ENCODE measurements around the gene LRP1B. TPM values are rescaled to one million over a fixed set of nuclear protein-coding genes. Genes with fewer than 3 reads are reported as not detected.

Gene LRP1B
- polyA plus RNA-seq, 1 donor from 2014 or later, result 12.7 TPM

- Histone ChIP-seq H3K36me3 (ENCODE audit: insufficient read depth, low read length) (no peaks in the 10 kb centered on the region), H3K27ac (ENCODE audit: low read length) (no peak overlapping the region)
These were observed 1132.2 kb downstream of the LRP1B start for GRCh38 chr2:140998577-140998976.

GRCh38 chr2:140998017-140998416 is 1132.8 kb downstream of the LRP1B start:
- no peak overlapping the region for H2AFZ ChIP-seq (ENCODE audit: low read depth, low read length)
- H3K4me3 ChIP-seq (ENCODE audit: low read length), result no peak overlapping the region
- H3K27me3 ChIP-seq (ENCODE audit: insufficient read depth, low read depth, low read length), result no peaks in the 10 kb centered on the region
- no peaks in the 10 kb centered on the region for H3K79me2 ChIP-seq (replicated peaks; ENCODE audit: insufficient read depth, low read length)
- H4K20me1 ChIP-seq (ENCODE audit: insufficient read depth), result no peaks in the 10 kb centered on the region
- no peak overlapping the region for H3K27ac ChIP-seq (ENCODE audit: low read length)
- H3K4me2 ChIP-seq (ENCODE audit: low read length), result no peak overlapping the region
- no peaks in the 10 kb centered on the region for H3K9me2 ChIP-seq (ENCODE audit: insufficient read depth, low read length)
- H3K9me3 ChIP-seq (ENCODE audit: low read length), result no peaks in the 10 kb centered on the region
- H3K9ac ChIP-seq (ENCODE audit: low read length), result no peak overlapping the region
- TF ChIP-seq SMC3 (conservative IDR thresholded peaks at IDR 0.05; ENCODE audit: poor library complexity), result no peak
- no peak for TF ChIP-seq EP300 (conservative IDR thresholded peaks at IDR 0.05; ENCODE audit: poor library complexity, severe bottlenecking)
- no peak for TF ChIP-seq POLR2AphosphoS5 (IDR thresholded peaks at IDR 0.05)
- TF ChIP-seq RAD21 (conservative IDR thresholded peaks at IDR 0.05), result no peak
- TF ChIP-seq TAF1 (IDR thresholded peaks at IDR 0.05; ENCODE audit: low read depth), result no peak
- no peak for TF ChIP-seq EZH2 (IDR thresholded peaks at IDR 0.05; ENCODE audit: borderline replicate concordance, insufficient read depth, low read length, poor library complexity, severe bottlenecking)
- no peak for TF ChIP-seq CTCF (IDR thresholded peaks at IDR 0.05; ENCODE audit: poor library complexity, severe bottlenecking)
- no peak for TF ChIP-seq MXI1 (conservative IDR thresholded peaks at IDR 0.05; ENCODE audit: poor library complexity, severe bottlenecking)
- no peak for TF ChIP-seq REST (IDR thresholded peaks at IDR 0.05; ENCODE audit: borderline replicate concordance)
- no peaks in the 10 kb centered on the region for H3F3A ChIP-seq (ENCODE audit: insufficient read depth, low read length, poor library complexity, severe bottlenecking)
- no peaks in the 10 kb centered on the region for H3K36me3 ChIP-seq (ENCODE audit: insufficient read depth, low read length)

More at GRCh38 chr2:140998577-140998976, 1132.2 kb downstream of the LRP1B start:
- Histone ChIP-seq H3K9ac (ENCODE audit: low read length) (no peak overlapping the region), H3F3A (ENCODE audit: insufficient read depth, low read length, poor library complexity, severe bottlenecking) (no peaks in the 10 kb centered on the region), H3K9me2 (ENCODE audit: insufficient read depth, low read length) (no peaks in the 10 kb centered on the region), H4K20me1 (ENCODE audit: insufficient read depth) (no peaks in the 10 kb centered on the region), H2AFZ (ENCODE audit: low read depth, low read length) (no peak overlapping the region), H3K79me2 (replicated peaks; ENCODE audit: insufficient read depth, low read length) (no peaks in the 10 kb centered on the region), H3K27me3 (ENCODE audit: insufficient read depth, low read depth, low read length) (no peaks in the 10 kb centered on the region), H3K9me3 (ENCODE audit: low read length) (no peaks in the 10 kb centered on the region), H3K4me3 (ENCODE audit: low read length) (no peak overlapping the region), H3K4me2 (ENCODE audit: low read length) (no peak overlapping the region)
- TF ChIP-seq REST (IDR thresholded peaks at IDR 0.05; ENCODE audit: borderline replicate concordance) (no peak), POLR2AphosphoS5 (IDR thresholded peaks at IDR 0.05) (no peak)

Measured in neural cell (in vitro differentiated cells).